Measurements from ENCODE around the gene PLXDC2.

The PLXDC2 gene

DNA sequence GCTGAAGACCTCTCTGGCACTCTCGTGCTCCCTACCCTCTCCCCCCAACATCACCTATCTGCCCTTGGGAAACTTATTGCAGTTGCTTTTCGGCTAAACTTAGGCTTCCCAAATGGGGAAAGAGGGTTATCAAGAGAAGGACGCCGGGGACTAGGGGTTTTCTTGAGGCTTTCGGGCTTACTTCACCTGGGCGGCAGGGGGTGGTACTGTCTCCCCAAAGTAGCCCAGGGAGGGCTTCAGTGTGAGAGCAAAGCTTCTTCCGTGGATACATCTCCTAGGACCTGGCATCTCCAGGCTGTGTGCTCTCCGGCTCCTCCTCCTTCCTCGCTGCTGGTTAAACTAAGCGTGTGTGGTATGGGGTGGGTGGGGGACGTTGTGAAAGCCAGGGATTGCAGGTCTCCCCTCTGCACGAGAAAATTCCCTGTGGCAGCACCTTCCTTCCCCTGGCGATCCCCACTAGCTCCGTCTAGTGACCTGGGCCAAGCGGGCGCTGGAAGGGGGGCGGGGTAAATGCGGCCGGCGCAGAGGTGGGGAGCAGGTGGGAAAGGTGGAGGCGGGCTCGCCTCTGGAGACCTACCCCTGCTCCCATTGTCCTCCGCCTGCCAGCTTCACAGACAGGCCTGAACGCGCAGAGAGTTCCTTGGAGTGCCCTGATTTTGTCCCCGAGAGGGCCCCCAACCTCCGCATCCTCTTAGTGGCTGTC, 1.1 kb downstream of the PLXDC2 start:
- no peak for DNase-seq

DNA sequence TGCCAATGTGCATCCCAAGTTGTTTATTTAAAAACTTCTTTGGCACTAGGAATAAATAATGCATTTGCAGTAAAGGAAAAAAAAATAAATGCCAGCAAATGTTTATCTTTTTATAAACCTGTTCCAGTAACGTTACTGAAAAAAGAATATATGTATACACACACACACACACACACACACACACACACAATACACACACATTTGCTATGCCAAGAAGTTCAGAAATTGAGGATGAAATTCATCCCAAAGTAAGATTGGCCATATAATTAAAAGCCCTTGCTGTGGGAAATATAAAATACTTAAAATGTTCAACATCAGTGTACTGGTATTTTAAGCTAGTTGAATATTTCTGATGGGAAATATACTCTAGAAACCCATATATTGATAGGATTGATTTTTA, 2.6 kb downstream of the PLXDC2 start:
- DNase-seq, result no peak

DNA sequence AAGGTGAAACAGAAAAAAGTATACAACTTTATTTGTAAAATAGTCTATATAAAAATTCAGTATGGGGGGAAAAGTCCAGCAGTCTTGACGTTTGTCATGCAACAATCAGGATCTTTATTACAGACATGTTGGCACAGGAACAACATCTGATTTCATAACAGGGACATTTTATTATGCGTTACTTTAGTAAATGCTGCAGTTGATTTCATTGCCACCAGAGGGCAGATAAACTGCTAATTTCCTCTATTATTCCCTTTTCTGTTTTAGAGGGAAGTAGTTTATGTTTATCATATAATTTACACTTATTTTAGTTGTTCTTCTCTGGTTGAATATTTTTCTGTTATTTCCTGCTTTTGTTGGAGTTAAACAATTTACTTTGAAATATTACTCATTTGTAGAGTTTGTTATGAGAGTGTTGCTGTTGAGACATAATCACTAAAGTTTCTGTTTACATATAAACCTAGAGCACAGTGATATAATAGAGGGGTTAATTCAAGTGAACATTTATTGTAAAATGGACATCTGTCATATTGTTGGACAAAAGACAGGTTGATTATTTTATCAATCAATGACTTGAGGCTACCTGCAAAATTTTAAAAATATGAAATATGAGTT, 3.3 kb downstream of the PLXDC2 start:
- no peak for DNase-seq

DNA sequence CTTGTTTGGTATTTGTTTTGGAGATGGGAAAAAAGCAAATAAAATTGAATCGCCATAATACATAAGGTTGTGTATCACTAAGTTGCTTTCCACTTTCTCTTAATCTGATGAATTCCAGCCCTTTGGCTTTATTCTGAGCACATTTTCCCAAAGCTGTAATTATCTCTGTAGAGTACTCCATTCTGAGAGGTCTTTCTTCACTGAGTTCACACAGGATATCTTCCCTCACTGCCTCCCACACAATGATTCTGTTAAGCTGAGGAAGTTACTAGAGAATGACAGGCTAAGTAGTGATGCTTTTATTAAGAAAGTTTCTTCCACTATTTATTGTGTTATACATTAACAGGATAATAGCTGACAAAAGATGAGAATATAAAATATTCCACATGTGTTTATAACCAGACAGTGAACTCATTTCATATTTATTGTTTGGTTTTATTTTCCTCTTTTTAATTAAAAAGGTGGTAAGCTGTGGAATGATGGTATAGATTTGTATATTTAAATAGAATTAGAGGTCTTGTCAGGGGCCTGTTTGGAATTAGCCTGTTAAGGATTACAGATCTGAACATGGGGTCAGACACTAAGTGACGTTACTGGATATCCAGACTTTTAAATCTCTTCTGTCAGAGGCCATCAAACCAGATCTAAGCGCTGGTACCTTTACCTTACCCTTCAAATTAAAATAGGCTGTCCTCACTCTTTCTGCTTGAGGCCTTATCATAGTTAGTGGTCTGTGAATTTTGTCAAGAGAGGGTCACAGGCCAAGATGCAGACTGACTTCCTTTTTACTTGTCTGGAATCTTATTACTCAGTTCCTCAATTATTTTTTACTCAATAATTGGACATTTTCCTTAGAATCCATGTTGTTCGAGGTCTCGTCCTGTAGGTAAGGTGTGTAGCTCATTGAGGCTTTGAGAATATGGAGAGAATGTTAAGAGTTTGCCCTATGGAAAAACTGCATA, 8.4 kb downstream of the PLXDC2 start:
- DNase-seq, result no peak

DNA sequence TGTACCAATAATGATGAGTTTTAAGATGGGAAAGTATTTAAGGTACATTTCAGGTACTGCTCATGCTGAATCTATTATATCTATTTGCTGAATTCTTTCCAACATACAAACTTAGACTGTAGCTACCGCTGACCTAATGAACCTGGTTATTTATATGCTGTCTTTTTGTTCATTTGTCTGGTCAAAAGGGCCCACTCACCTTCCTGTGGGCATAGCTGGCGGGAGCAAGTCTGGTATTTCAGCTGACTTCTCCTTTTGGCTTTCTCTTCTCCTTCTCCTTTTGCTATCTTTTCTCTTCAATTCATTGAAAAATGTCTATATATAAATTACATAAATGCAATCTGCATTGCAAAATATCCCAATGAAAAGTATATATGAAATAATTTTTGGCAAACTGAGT, 9.5 kb downstream of the PLXDC2 start:
- DNase-seq, result no peak

DNA sequence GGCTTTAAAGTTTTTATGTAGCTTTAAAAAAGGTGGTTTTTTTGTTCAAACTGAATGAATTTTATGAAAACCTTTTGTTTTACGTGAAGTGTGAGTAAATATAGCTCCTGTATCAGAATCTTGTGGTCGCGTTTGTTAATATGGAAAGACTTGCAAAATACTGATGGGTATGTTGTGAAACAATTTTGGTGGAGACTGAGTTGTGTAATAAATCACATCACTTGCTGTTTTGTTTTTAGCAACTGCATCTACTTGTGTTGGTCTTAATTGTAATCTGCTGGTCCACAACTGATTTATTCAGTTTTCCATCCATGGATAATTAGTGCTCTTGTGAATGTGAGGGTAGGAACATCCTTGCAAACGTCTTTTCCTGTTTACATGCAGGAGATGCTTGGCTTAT, 10.5 kb downstream of the PLXDC2 start:
- no peak for DNase-seq

DNA sequence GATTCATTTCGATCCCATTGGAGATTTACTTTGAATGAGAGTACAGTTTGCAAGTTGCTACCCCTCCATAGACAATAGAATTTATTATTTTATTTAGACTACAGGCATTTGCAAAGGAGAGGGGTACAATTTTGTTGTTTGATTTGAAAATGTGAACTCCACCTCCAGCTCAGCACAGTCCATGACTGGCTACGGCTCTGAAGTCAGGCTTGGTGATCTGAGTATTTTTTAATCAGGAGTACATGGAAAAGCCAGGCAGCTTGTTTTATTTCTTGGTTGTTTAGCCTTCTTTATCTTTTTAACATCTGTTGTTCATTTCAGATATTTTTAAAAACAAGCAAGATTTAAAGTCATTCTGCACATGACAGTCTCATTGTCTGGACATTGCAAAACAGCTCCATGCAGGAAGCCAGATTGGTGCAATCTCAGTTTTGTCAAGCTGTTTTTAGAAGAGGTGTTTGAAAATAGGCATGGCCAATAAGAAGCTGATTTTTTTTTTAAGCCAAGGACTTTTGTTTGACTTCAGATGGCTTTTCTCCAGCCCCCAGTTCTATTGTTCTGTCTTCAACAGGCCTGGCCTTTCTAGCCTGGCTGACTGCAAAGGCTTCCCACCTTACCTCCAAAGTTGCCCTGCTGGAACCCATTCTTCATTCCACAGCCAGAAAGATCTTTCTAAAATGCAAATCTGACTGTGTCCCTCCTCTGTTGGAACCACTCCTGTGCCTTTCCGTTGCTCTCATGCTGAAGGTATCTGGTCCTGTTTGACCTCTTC, 12.2 kb downstream of the PLXDC2 start:
- no peak for DNase-seq

DNA sequence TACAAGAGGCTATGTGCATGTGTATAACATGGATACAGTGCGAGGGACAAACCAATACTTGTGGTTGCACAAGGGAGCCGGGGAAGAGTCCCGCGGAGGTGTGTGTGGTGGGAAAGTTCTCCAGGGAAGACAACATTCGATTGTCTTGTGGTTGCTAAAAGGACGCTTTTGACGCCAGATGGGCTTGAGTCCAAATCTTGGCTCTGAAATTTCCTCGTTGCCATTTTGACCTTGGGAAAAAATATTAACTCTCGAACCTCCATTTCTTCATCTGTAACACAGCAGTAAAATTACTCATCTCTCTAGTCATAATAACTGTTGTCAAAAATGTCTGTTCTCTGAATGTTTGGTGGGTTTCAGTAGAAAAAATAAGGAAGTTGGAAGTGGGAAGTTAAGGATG, 16.5 kb downstream of the PLXDC2 start:
- no peak for DNase-seq

DNA sequence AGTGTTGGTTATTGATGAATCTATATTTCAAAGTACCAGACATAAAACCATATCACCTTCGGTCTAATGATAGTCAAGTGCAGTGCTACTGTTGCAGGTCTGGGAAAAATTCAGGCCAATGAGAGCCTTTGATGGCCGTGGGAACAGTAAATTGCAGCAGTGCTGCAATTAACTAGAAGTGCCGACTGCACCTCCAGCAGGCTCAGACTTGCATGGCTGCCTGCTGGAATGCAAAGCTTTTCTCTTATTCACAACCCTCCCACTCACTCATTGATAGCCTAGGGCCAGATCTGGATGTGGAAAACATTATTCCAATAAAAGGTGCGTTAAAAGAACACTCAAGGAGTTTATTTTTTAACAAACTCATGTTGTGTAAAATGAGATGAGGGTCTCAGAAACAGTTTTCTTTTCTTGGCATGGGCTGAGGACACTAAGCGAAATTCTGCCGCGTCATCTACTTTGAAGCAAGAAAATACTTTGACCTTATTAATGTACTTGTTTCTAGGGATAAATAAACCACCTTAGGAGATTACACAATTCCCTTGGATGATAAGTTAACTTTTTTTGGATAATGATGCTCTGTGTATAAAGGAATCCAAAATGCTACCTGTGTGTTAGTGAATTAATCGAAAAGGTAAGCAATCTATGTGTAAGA, 17.1 kb downstream of the PLXDC2 start:
- no peak for DNase-seq

DNA sequence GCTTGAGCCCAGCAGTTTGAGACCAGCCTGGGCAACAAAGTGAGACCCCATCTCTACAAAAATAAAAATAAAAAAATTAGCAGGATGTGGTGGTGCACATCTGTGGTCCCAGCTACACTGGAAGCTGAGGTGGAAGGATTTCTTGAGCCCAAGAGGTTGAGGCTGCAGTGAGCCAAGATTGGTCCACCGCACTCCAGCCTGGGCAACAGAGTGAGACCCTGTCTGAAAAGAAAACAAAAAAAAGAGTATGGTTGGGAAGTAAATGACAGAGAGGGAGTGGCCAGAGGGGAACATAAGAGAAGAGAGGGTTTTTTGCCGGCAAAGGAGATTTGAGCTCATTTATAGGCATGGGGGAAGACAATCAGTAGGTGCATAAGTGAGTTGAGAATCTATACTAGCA, 19.7 kb downstream of the PLXDC2 start:
- no peak for DNase-seq

DNA sequence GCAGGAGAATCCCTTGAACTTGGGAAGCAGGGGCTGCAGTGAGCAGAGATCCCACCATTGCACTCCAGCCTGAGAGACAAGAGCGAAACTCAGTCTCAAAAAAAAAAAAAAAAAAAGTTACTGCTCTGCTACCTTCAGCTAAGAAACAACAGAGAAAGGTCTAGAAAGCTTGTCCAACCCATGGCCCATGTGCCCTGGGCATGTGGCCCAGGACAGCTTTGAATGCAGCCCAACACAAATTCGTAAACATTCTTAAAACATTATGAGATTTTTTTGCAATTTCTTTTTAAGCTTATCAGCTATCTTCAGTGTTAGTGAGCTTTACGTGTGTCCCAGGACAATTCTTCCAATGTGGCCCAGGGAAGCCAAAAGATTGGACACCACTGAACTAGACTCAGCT, 22.9 kb downstream of the PLXDC2 start:
- DNase-seq, result no peak

DNA sequence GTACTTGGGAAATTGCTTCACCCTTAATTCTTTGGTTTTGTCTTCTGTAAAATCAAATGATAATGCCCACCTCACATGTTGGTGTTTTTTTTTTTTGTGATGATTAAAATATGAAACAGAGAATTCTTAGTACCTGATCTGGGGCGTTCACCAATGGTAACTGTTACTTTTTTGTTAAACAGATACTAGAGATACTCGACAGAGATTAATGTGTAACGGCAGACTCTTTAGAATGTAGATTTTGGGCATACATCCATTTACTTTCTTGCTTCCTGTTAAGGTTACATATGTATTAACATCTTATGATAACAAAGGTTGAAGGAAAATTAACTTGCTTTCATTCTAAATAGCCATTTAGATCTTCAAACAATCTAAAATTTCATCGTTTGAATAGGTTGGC, 23.3 kb downstream of the PLXDC2 start:
- no peak for DNase-seq

DNA sequence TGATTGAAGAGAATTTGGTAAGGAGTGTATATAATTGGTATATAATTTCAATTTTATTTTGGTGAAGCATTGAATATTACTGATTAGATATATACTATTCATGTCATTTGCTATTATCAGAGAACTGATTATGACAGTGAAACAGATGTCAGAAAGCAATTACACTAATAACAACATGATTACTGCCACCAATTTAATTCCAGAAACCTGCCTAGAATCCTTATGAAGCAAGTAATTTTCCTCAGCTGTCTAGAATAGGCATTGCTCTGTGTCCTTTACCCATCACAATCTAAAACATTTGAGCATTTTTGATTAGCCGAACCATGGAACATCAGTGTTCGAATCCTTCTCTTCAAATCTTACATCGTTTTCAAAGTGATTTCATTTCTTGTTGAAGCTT, 24.5 kb downstream of the PLXDC2 start:
- DNase-seq, result no peak

DNA sequence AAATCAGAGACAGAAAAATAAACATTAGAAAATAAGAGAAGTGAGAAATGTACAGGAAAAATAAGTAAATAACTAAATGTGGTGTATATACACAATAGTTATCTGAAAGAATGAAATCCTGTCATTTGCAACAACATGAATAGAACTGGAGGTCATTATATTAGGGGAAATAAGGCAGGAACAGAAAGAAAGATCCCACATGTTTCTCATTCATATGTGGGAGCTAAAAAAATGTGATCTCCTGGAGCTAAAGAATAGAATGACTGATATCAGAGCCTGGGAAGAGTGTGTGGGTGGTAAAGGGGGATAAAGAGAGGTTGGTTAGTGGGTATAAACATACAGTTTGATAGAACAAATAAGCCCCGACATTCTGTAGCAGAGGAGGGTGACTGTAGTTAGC, 27.3 kb downstream of the PLXDC2 start:
- DNase-seq, result no peak

DNA sequence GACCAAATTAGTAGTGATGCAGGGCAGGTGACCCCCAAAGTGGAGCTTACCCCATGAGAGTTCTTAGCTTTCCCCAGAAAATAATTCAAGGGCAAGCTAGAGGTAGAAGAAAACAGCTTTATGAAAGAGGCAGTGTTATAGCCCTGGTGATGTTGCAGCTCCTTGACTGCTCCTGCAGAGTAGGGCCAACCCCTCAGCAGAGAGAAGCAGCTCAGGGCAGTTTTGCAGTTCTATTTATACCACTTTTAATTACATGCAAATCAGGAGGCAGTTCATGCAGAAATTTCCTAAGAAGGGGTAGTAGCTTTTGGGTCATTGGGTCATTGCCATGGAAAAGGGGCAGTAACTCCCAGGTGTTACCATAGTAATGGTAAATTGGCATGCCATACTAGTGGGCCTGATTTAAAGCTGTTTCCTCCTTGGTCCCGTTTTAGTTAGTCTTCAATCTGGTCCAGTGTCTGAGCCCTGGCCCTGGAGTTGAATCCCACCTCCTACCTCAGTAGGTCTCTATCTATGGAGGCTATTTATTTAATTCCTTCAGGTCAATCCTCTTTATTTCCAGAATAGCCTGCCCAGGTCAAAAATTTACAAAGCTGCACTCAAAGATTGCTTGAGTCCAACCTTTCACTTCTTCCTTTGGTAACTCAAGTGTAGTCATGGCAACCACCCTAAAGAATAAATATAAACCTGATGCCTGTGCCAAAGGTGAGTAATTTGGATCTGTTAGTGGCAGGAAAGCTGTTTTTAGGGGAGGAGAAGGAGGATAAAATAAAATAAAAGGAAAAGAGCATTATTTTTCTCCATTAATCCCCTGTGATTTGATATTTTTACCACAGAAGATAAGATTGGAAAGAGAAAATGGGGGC, 29.5 kb downstream of the PLXDC2 start:
- DNase-seq, result no peak

DNA sequence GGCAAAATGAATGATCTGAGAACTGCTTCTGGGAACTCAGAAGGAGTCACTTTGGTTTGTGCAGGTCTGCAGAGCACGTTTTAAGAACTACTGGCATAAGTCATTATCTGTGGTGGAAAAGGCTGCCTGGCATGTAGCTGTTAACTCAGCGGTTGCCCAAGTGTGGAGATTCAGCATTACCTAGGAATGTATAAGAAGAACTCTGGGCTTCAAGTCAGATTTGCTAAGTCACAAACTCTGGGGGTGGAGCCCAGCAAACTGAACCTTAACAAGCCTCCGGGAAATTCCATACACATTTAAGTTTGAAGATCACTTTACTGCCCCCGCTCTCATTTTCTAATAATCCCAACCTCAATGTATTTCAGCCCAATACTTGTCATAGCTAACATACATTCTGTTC, 31.1 kb downstream of the PLXDC2 start:
- DNase-seq, result no peak

DNA sequence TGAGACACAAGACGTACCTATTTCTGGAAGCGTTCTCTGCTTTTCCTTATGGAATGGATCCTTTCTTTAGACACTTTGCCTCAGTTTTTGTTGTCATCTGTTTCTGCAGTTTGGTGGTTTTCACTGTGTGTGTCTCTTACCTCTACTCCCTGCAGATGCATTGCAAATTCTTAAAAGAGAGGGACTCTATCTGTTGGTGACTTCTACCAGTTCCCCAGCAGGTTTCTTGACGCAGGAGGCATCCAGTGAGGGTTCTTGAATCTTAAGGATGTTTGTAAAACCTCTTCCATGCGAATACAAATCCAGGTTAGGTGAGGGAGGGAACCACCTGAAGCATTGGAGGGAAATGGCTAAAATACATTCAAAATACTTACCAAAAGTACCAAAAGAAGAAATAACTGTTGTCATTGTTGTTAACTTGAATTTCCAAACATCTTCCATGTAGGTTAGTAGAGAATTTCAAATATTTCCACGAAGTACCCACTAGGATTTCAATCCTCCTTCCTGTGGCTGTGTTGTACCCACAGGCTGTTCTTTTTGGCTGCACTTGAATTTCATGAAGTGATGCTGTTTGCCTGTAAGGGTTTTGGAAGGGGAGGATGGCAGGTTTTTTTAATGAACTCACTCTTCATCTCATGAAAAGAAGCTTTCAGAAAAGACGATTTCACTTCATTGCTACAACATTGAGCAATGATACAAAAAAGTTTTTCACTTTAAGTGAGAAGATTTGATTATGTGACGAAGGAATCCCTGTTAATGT, 32.2 kb downstream of the PLXDC2 start:
- no peak for DNase-seq

DNA sequence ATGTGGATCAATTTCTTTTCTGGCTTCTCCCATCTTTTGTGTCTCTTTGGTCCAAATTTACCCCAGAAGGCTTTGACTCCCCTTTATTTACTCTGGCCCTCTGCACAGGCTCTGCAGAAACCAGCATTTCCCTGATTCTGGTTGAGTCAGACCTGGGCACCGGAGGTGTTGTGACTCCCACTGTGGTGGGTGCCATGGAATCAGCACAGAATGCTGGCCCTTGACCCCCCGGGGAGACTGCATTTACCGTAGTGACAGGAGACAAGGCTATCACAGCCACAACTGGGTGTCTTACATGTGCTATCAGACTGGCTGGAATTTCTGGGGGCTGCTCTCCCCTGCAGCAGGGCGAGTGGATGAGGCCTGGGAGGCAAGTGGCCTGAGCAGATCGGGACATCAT, 37.6 kb downstream of the PLXDC2 start:
- no peak for DNase-seq

DNA sequence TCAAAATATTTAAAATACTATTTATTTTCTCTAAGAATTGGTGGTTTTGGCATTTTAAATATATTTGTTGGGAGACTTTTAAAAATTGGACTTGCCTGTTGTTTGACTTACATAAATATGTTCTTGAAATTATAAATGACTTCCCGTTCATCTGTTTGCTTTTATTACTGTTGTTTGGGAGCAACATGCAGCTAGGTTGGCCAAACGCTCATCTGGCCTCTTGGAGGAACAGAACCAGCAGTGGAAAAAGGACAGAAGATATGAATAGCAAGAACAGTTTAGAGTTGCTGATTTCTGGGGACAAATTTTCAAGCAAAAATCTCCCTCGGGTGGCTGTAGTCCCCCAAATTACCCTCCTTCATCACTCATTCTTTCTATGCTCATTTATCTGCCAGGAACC, 41.6 kb downstream of the PLXDC2 start:
- DNase-seq, result no peak

DNA sequence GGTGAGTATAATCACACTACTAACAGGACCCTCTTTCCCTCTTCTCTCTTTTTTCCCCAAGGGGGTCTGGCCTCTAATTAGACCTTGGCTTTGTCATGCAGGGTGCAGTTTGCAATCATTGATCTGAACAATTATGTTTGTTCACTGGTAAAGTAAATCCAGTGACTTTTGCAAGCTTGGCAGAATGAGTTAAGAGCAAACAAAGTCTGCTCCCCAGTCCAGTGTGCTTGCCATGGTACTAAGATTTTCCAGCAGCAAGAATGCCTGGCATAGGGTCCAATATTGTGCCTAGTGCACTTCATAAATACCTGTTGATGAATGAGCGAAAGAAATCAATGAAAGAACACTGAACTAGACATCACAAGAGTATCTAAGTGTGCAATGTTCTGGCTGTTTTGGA, 43.9 kb downstream of the PLXDC2 start:
- no peak for DNase-seq

Measured in NCI-H187 (cell line).